NCI-H146 treated with DMSO at 0.1 percent for 48 hours (cell line): ENCODE data around the gene ANXA3.
"Not testable (repeated sequence)": the region's sequence is repeated elsewhere in the genome, so short reads cannot be mapped to it uniquely, and the experiment has no call there.

ENCODE experiments used
- DNase-seq: peaks from one replicate; lab custom pipeline; 2025; ENCODE audit not compliant: unreplicated experiment; lab: John Stamatoyannopoulos, UW

Gene ANXA3

GRCh38 chr4:78551420-78552351 lies at the start of gene ANXA3:
Gene ANXA3, plus strand, starts transcription at chr4:78551770. Its CDS starts 2,704 bp downstream, at chr4:78554474.
- peak; percentile 29 for DNase-seq

- not testable (repeated sequence) for DNase-seq
Measured at GRCh38 chr4:78506260-78506659, 45.3 kb upstream of the ANXA3 start.

GRCh38 chr4:78509043-78509442 lies 42.5 kb upstream of the ANXA3 start:
- no peak for DNase-seq

GRCh38 chr4:78510108-78510507 lies 41.5 kb upstream of the ANXA3 start:
- DNase-seq = no peak

- no peak for DNase-seq
Measured at GRCh38 chr4:78510681-78511080, 40.9 kb upstream of the ANXA3 start.

- DNase-seq = no peak
Measured at GRCh38 chr4:78512357-78512920, 39.1 kb upstream of the ANXA3 start.

GRCh38 chr4:78513411-78513975 lies 38.1 kb upstream of the ANXA3 start:
- no peak for DNase-seq

- peak; percentile 49 for DNase-seq
Measured at GRCh38 chr4:78517050-78517652, 34.4 kb upstream of the ANXA3 start.

GRCh38 chr4:78518561-78518960 lies 33.0 kb upstream of the ANXA3 start:
- DNase-seq = no peak

- no peak for DNase-seq
Measured at GRCh38 chr4:78519962-78520361, 31.6 kb upstream of the ANXA3 start.

GRCh38 chr4:78520808-78521226 lies 30.8 kb upstream of the ANXA3 start:
- DNase-seq = no peak

- DNase-seq = no peak
Measured at GRCh38 chr4:78524009-78524408, 27.6 kb upstream of the ANXA3 start.

- DNase-seq = no peak
Measured at GRCh38 chr4:78525559-78525958, 26.0 kb upstream of the ANXA3 start.

GRCh38 chr4:78527103-78527502 lies 24.5 kb upstream of the ANXA3 start:
- DNase-seq = no peak

- DNase-seq = no peak
Measured at GRCh38 chr4:78527555-78527954, 24.0 kb upstream of the ANXA3 start.

GRCh38 chr4:78528327-78528726 lies 23.2 kb upstream of the ANXA3 start:
- no peak for DNase-seq

GRCh38 chr4:78529569-78530209 lies 21.9 kb upstream of the ANXA3 start:
- no peak for DNase-seq

GRCh38 chr4:78532046-78532445 lies 19.5 kb upstream of the ANXA3 start:
- no peak for DNase-seq

- no peak for DNase-seq
Measured at GRCh38 chr4:78533854-78534253, 17.7 kb upstream of the ANXA3 start.

GRCh38 chr4:78534286-78534955 lies 17.1 kb upstream of the ANXA3 start:
- no peak for DNase-seq

GRCh38 chr4:78542373-78542772 lies 9.2 kb upstream of the ANXA3 start:
- DNase-seq = no peak
